ENCODE results near the gene LDLRAP1. TPM values are rescaled to one million over a fixed set of nuclear protein-coding genes. Genes with fewer than 3 reads are reported as not detected.

Gene LDLRAP1
- total RNA-seq, 1 experiment from 2014 or later, result 16.3 TPM

GRCh38 chr1:25562928-25563283 lies 19.5 kb downstream of the LDLRAP1 start:
- Mint-ChIP-seq H3K27me3 (ENCODE audit: low read depth) (no peaks in the 10 kb centered on the region), H3K27ac (no peak overlapping the region), H3K9me3 (no peaks in the 10 kb centered on the region), H3K36me3 (peaks cover 8% of the 10 kb centered on the region), H3K4me3 (no peak overlapping the region), H3K4me1 (peaks cover 32% of the 10 kb centered on the region)
- ATAC-seq (no peak), DNase-seq (ENCODE audit: low spot score) (no peak)
- CTCF ChIA-PET, result interaction anchor here (2.0 kb wide), 1 partner anchor 10 kb away, joined by 9 read pairs; no protein-coding TSS in a partner anchor
- POLR2A ChIA-PET, result interaction anchor here (0.5 kb wide), 1 partner anchor 17 kb away, joined by 3 read pairs; no protein-coding TSS in a partner anchor
- TF ChIP-seq NR3C1 (CRISPR knock-in tag; conservative IDR thresholded peaks at IDR 0.05; ENCODE audit: low read depth) (no peak), ZNF121 (CRISPR knock-in tag; IDR thresholded peaks at IDR 0.05) (no peak), ZNF416 (CRISPR knock-in tag; IDR thresholded peaks at IDR 0.05) (no peak), JUN (CRISPR knock-in tag; IDR thresholded peaks at IDR 0.05) (no peak), ZNF532 (CRISPR knock-in tag; IDR thresholded peaks at IDR 0.05; ENCODE audit: borderline replicate concordance) (no peak)
- TF ChIP-seq, protein P1, sequence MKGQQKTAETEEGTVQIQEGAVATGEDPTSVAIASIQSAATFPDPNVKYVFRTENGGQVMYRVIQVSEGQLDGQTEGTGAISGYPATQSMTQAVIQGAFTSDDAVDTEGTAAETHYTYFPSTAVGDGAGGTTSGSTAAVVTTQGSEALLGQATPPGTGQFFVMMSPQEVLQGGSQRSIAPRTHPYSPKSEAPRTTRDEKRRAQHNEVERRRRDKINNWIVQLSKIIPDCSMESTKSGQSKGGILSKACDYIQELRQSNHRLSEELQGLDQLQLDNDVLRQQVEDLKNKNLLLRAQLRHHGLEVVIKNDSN (CRISPR knock-in tag; IDR thresholded peaks at IDR 0.05), result no peak

DNA sequence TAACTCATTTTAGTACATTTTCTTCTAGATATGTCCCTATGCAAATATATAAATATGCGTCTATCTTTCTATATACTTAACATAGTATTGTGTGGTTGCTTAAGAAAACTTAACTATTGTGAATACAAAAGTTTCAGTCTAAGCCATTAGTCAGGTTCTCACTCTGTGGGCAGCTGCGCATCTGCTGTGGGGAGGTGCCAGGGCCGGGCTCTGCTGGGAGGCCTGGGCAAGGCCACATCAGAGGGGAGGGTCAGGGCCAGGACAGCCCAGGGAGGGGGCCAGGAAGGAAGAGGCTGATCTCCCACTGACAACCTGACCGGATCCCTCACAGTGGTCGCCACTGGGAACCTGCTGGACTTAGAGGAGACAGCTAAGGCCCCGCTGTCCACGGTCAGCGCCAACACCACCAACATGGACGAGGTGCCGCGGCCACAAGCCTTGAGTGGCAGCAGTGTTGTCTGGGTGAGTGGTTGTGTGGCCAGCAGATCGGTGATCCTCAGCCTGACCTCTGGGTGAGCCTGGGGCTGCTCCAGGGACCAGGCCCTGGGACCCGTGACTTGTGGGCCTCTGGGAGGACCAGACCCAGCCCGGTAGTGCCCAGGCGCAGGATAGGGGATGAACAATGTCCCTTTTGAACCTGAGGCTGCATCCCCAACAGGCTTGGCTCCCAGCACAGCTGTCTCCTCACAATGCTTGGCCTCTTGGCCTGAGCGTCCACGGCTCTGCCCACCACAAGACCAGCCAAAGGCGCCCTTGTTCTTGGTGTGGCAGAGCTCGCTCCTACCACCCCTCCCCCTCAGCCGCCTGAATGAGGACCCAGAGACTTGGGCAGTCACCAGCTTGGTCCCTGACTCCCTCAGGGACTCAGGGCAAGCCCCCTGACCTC lies 20.2 kb downstream of the LDLRAP1 start:
- DNase-seq (ENCODE audit: low spot score), result no peak
- peaks cover 38% of the 10 kb centered on the region for H3K4me1 Mint-ChIP-seq
- CTCF ChIA-PET, result interaction anchor here (2.0 kb wide), 1 partner anchor 9 kb away, joined by 9 read pairs; no protein-coding TSS in a partner anchor

More for the DNA sequence above, 20.2 kb downstream of the LDLRAP1 start:
- H3K4me3 Mint-ChIP-seq, result no peak overlapping the region
- peaks cover 6% of the 10 kb centered on the region for H3K36me3 Mint-ChIP-seq
- POLR2A ChIA-PET, result no interaction called here
- TF ChIP-seq, protein P1 (CRISPR knock-in tag; IDR thresholded peaks at IDR 0.05), result no peak
- TF ChIP-seq ZNF232 (CRISPR knock-in tag; IDR thresholded peaks at IDR 0.05) (no peak), FOXP1 (CRISPR knock-in tag; IDR thresholded peaks at IDR 0.05; ENCODE audit: borderline replicate concordance) (no peak), NR3C1 (CRISPR knock-in tag; conservative IDR thresholded peaks at IDR 0.05; ENCODE audit: low read depth) (no peak), ETV6 (CRISPR knock-in tag; IDR thresholded peaks at IDR 0.05) (no peak), ZNF317 (CRISPR knock-in tag; IDR thresholded peaks at IDR 0.05; ENCODE audit: borderline replicate concordance, low read depth) (no peak), TEAD4 (CRISPR knock-in tag; IDR thresholded peaks at IDR 0.05) (no peak)
- TF ChIP-seq, protein P2, sequence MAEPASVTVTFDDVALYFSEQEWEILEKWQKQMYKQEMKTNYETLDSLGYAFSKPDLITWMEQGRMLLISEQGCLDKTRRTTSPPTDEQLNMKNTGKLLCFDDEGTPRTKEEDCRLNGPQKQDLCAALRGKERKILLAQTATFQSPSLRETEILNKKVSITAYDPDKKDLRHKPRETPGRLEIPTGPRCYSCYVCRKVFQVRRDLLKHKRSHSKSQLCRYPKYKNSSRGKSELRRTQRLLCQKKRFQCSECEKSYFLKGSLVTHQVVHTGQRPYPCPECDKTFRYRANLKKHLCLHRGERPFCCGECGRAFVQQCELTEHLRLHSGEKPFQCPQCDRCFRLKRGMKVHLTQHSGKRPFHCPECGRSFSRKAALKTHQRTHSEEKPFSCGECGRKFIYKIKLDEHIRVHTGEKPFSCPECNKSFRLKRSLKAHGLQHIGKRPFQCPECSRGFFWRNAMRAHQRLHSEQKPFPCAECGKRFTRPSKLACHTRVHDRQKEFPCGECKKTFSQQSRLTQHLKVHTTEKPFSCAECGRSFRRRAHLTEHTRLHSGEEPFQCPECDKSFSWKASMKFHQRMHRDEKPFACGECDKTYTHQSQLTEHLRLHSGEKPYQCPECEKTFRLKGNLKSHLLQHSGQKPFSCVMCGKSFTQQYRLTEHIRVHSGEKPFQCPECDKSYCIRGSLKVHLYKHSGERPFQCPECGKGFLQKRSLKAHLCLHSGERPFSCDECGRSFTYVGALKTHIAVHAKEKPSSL (CRISPR knock-in tag; conservative IDR thresholded peaks at IDR 0.05), result no peak
- TF ChIP-seq, protein P3, sequence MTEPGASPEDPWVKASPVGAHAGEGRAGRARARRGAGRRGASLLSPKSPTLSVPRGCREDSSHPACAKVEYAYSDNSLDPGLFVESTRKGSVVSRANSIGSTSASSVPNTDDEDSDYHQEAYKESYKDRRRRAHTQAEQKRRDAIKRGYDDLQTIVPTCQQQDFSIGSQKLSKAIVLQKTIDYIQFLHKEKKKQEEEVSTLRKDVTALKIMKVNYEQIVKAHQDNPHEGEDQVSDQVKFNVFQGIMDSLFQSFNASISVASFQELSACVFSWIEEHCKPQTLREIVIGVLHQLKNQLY (CRISPR knock-in tag; IDR thresholded peaks at IDR 0.05), result no peak
- H3K9me3 Mint-ChIP-seq, result no peaks in the 10 kb centered on the region
- ATAC-seq, result no peak
- no peaks in the 10 kb centered on the region for H3K27me3 Mint-ChIP-seq (ENCODE audit: low read depth)
- H3K27ac Mint-ChIP-seq, result no peak overlapping the region

All from WTC11 (cell line).